DOHH2 (cell line): ENCODE measurements around the gene KCNMA1.

ENCODE experiments used
- H3F3A ChIP-seq: fragments of 200-600 bp; sonication (generic), shearing (Covaris generic); 2 replicates; pipeline ENCODE4 v1.6.0; 2016; ENCODE audit warnings: antibody characterized with exemption, mild to moderate bottlenecking; ENCODE audit not compliant: control insufficient read depth, insufficient read depth
- H3K27ac ChIP-seq: fragments of 200-600 bp; sonication (generic); 2 replicates; pipeline ENCODE4 v1.5.1; 2014; ENCODE audit warnings: low read depth, mild to moderate bottlenecking, low read length, moderate library complexity
- H3K27me3 ChIP-seq: fragments of 200-600 bp; sonication (generic); 2 replicates; pipeline ENCODE4 v1.6.1; 2014; ENCODE audit warnings: mild to moderate bottlenecking, low read length, mixed read lengths; ENCODE audit not compliant: control insufficient read depth
- H3K36me3 ChIP-seq: fragments of 200-600 bp; sonication (generic); 2 replicates; pipeline ENCODE4 v1.6.1; 2014; ENCODE audit warnings: mild to moderate bottlenecking, low read length, moderate library complexity, mixed read lengths; ENCODE audit not compliant: control insufficient read depth
- H3K4me1 ChIP-seq: fragments of 200-600 bp; sonication (generic); 2 replicates; pipeline ENCODE4 v1.6.1; 2014; ENCODE audit warnings: mild to moderate bottlenecking, low read length, mixed read lengths; ENCODE audit not compliant: control insufficient read depth
- H3K4me2 ChIP-seq: fragments of 200-600 bp; sonication (generic); 2 replicates; pipeline ENCODE4 v1.6.0; 2014; ENCODE audit warnings: mild to moderate bottlenecking, low read length, moderate library complexity
- H3K4me3 ChIP-seq: fragments of 200-600 bp; sonication (generic); 2 replicates; pipeline ENCODE4 v1.5.1; 2014; ENCODE audit warnings: mild to moderate bottlenecking, low read length, mixed read lengths
- H3K79me2 ChIP-seq: fragments of 200-600 bp; sonication (generic); 2 replicates; pipeline ENCODE4 v1.6.1; 2014; ENCODE audit warnings: mild to moderate bottlenecking, low read length, mixed read lengths; ENCODE audit not compliant: control insufficient read depth
- H3K9me2 ChIP-seq: fragments of 200-600 bp; sonication (generic); replicated peaks from 2 replicates; pipeline ENCODE4 v1.6.1; 2014; ENCODE audit warnings: mild to moderate bottlenecking, low read length, mixed read lengths; ENCODE audit not compliant: control insufficient read depth
- H3K9me3 ChIP-seq: fragments of 200-600 bp; sonication (generic); 2 replicates; pipeline ENCODE4 v1.6.1; 2014; ENCODE audit warnings: antibody characterized with exemption, low read length, mixed read lengths; ENCODE audit not compliant: control insufficient read depth, insufficient read depth
- H4K20me1 ChIP-seq: fragments of 200-600 bp; sonication (generic); 2 replicates; pipeline ENCODE4 v1.6.0; 2014; ENCODE audit warnings: low read depth, mild to moderate bottlenecking, antibody characterized with exemption, low read length, moderate library complexity; ENCODE audit not compliant: control insufficient read depth, insufficient read depth
- CTCF ChIP-seq: fragments of 200-600 bp; sonication (generic); IDR thresholded peaks from one replicate; pipeline ENCODE4 v1.5.1; 2014; ENCODE audit warnings: antibody characterized with exemption, mild to moderate bottlenecking, low read depth, low read length; ENCODE audit not compliant: poor library complexity, severe bottlenecking
- EZH2phosphoT487 ChIP-seq: fragments of 200-600 bp; sonication (generic); IDR thresholded peaks from 2 replicates; pipeline ENCODE4 v1.6.1; 2017; ENCODE audit warnings: borderline replicate concordance, mild to moderate bottlenecking, antibody characterized with exemption, low read length, moderate library complexity, mixed read lengths

KCNMA1 gene

GRCh38 chr10:76976142-76976541 lies 661.5 kb downstream of the KCNMA1 start:
- no peaks in the 10 kb centered on the region for H3K4me1 ChIP-seq
- no peaks in the 10 kb centered on the region for H3K79me2 ChIP-seq
- TF ChIP-seq CTCF (no peak), EZH2phosphoT487 (no peak)
- H3F3A ChIP-seq: no peaks in the 10 kb centered on the region
- H3K4me3 ChIP-seq: no peak overlapping the region
- H3K9me2 ChIP-seq: no peaks in the 10 kb centered on the region
- no peak overlapping the region for H3K27ac ChIP-seq
- no peaks in the 10 kb centered on the region for H3K9me3 ChIP-seq
- H3K27me3 ChIP-seq: no peaks in the 10 kb centered on the region
- H4K20me1 ChIP-seq: no peaks in the 10 kb centered on the region
- no peak overlapping the region for H3K4me2 ChIP-seq
- no peaks in the 10 kb centered on the region for H3K36me3 ChIP-seq

GRCh38 chr10:76975126-76975525 lies 662.5 kb downstream of the KCNMA1 start:
- Histone ChIP-seq H3F3A (no peaks in the 10 kb centered on the region), H3K4me2 (no peak overlapping the region), H3K79me2 (no peaks in the 10 kb centered on the region), H3K27ac (no peak overlapping the region), H3K4me3 (no peak overlapping the region), H3K9me3 (no peaks in the 10 kb centered on the region), H3K4me1 (no peaks in the 10 kb centered on the region), H3K9me2 (no peaks in the 10 kb centered on the region), H3K36me3 (no peaks in the 10 kb centered on the region), H4K20me1 (no peaks in the 10 kb centered on the region), H3K27me3 (no peaks in the 10 kb centered on the region)
- TF ChIP-seq EZH2phosphoT487 (no peak), CTCF (no peak)

- H3K4me2 ChIP-seq: no peak overlapping the region
- H3F3A ChIP-seq: no peaks in the 10 kb centered on the region
- no peaks in the 10 kb centered on the region for H3K4me1 ChIP-seq
- TF ChIP-seq CTCF (no peak), EZH2phosphoT487 (no peak)
- no peaks in the 10 kb centered on the region for H3K36me3 ChIP-seq
- H3K9me3 ChIP-seq: no peaks in the 10 kb centered on the region
- no peaks in the 10 kb centered on the region for H4K20me1 ChIP-seq
- no peaks in the 10 kb centered on the region for H3K27me3 ChIP-seq
- no peaks in the 10 kb centered on the region for H3K79me2 ChIP-seq
- no peak overlapping the region for H3K27ac ChIP-seq
- no peak overlapping the region for H3K4me3 ChIP-seq
- H3K9me2 ChIP-seq: no peaks in the 10 kb centered on the region
Measured at GRCh38 chr10:76974017-76974691, 663.5 kb downstream of the KCNMA1 start.
